Brain microvascular endothelial cell (primary cell): Measurements from ENCODE around the gene CYREN.

Source experiments
- DNase-seq: peaks from one replicate; pipeline ENCODE4 v3.0.0-alpha.2; 2020
- H3K27ac ChIP-seq: fragments of 250-450 bp; sonication (Bioruptor Pico); 2 replicates; pipeline ENCODE4 v1.5.1; 2020; ENCODE audit warnings: mild to moderate bottlenecking, moderate library complexity
- H3K27me3 ChIP-seq: fragments of 250-450 bp; sonication (Bioruptor Pico); replicated peaks from 2 replicates; pipeline ENCODE4 v1.5.1; 2020; ENCODE audit warnings: mild to moderate bottlenecking
- H3K36me3 ChIP-seq: fragments of 250-450 bp; sonication (Bioruptor Pico); replicated peaks from 2 replicates; pipeline ENCODE4 v1.5.1; 2020; ENCODE audit warnings: mild to moderate bottlenecking
- H3K4me3 ChIP-seq: 2 replicates; pipeline ENCODE4 v1.5.1; 2011; ENCODE audit warnings: low read depth, mild to moderate bottlenecking, control low read depth, low read length, moderate library complexity
- CTCF ChIP-seq: IDR thresholded peaks from 2 replicates; pipeline ENCODE4 v1.5.1; 2011; ENCODE audit warnings: low read depth, mild to moderate bottlenecking, moderate library complexity, low read length, control low read depth, inconsistent platforms; ENCODE audit errors: missing control alignments
- in situ Hi-C: cut with HindIII; loops from 2 replicates; pipeline ENCODE4 v1.10.0; 2017; ENCODE audit warnings: low sequenced_read_pairs, low pct_ligation_motif_present

The CYREN gene

GRCh38 chr7:135199439-135199838 lies 28.9 kb upstream of the CYREN start:
- Histone ChIP-seq H3K27me3 (no peaks in the 10 kb centered on the region), H3K4me3 (no peak overlapping the region), H3K27ac (no peak overlapping the region), H3K36me3 (no peaks in the 10 kb centered on the region)
- no peak for TF ChIP-seq CTCF
- no peak for DNase-seq
- in situ Hi-C loops = no loop called here

GRCh38 chr7:135197906-135198655 lies 27.6 kb upstream of the CYREN start:
- H3K4me3 ChIP-seq = no peak overlapping the region
- no peak for TF ChIP-seq CTCF
- in situ Hi-C loops = no loop called here
- no peak overlapping the region for H3K27ac ChIP-seq
- no peaks in the 10 kb centered on the region for H3K36me3 ChIP-seq
- no peak for DNase-seq
- H3K27me3 ChIP-seq = no peaks in the 10 kb centered on the region

GRCh38 chr7:135197343-135197742 lies 26.8 kb upstream of the CYREN start:
- Histone ChIP-seq H3K36me3 (peaks cover 2% of the 10 kb centered on the region), H3K27me3 (no peaks in the 10 kb centered on the region), H3K27ac (no peak overlapping the region), H3K4me3 (no peak overlapping the region)
- TF ChIP-seq CTCF = no peak
- in situ Hi-C loops = no loop called here
- DNase-seq = no peak

- H3K27ac ChIP-seq = no peak overlapping the region
- no peak for TF ChIP-seq CTCF
Measured at GRCh38 chr7:135195968-135196629, 25.6 kb upstream of the CYREN start.

GRCh38 chr7:135195156-135195555 lies 24.6 kb upstream of the CYREN start:
- in situ Hi-C loops = no loop called here
- no peak for TF ChIP-seq CTCF
- Histone ChIP-seq H3K27ac (no peak overlapping the region), H3K4me3 (no peak overlapping the region), H3K36me3 (peaks cover 2% of the 10 kb centered on the region), H3K27me3 (no peaks in the 10 kb centered on the region)
- DNase-seq = no peak

More at GRCh38 chr7:135195968-135196629, 25.6 kb upstream of the CYREN start:
- DNase-seq = no peak
- no peak overlapping the region for H3K4me3 ChIP-seq
- in situ Hi-C loops = no loop called here
- H3K36me3 ChIP-seq = peaks cover 2% of the 10 kb centered on the region
- no peaks in the 10 kb centered on the region for H3K27me3 ChIP-seq
